ENCODE data around the gene DHRSX. TPM values are rescaled to one million over a fixed set of nuclear protein-coding genes. Genes with fewer than 3 reads are reported as not detected.

Gene DHRSX
- total and polyA plus RNA-seq, 2 of the 8 experiments (the other 6 are each of a cell fraction or from before 2014, with no cell fraction given), result 35.1 to 43.4 TPM

DNA sequence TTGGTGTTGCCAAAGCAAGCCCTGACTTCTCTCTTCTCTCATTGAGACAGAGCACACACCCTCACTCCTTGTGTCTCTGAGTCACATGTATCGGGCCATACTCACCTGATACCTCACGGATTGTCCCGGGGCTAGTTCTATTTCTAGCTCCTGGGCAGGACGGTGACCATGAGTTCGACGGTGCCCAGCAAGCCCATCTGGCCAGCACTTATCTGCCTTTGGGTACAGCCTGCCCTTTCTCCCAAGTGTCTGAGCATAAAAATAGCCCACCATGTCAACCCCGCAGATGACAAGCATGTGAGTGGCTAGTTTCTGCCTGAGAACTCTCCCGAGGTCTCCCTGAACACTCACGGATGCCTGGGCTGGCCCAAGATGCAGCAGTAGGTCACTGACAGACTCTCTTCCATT, 158.5 kb downstream of the DHRSX start (continued):
- TF ChIP-seq BACH1 (IDR thresholded peaks at IDR 0.05; ENCODE audit: low read length), result no peak
